ENCODE measurements around the gene CDKL4.

CDKL4 gene

GRCh38 chr2:39256040-39256439 is 12.3 kb upstream of the CDKL4 start:
- TF ChIP-seq, protein P1, sequence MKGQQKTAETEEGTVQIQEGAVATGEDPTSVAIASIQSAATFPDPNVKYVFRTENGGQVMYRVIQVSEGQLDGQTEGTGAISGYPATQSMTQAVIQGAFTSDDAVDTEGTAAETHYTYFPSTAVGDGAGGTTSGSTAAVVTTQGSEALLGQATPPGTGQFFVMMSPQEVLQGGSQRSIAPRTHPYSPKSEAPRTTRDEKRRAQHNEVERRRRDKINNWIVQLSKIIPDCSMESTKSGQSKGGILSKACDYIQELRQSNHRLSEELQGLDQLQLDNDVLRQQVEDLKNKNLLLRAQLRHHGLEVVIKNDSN (IDR thresholded peaks at IDR 0.05) = no peak

DNA sequence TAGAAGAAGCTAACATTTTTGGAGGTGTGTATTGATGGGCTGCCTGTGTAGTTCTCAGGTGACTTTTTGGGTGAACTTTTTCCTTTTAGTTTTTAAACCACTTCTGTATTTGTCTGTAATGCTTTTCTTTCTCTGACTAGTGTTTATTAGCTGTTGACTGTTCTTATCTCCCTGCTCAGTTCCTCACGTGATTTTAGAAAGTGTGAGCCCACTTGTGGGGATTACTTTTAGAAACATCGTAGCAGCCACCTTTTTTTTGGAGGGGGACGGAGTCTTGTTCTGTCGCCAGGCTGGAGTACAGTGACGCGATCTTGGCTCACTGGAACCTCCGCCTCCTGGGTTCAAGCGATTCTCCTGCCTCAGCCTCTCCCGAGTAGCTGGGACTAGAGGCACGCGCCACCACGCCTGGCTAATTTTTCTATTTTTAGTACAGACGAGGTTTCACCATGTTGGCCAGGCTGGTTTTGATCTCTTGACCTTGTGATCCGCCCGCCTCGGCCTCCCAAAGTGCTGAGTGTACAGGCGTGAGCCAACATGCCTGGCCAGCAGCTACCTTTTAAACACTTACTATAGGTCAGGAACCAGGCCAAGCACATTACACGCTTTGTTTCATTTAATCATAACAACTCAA is 9.2 kb upstream of the CDKL4 start:
- TF ChIP-seq, protein P1 (IDR thresholded peaks at IDR 0.05) = no peak
- TF ChIP-seq FOXM1 (IDR thresholded peaks at IDR 0.05; ENCODE audit: borderline replicate concordance, low read depth) = no peak
- TF ChIP-seq TAF1 (IDR thresholded peaks at IDR 0.05; ENCODE audit: low read depth) = no peak
- TF ChIP-seq CEBPB (IDR thresholded peaks at IDR 0.05) = no peak
- TF ChIP-seq TEAD4 (IDR thresholded peaks at IDR 0.05) = no peak
- TF ChIP-seq RAD21 (IDR thresholded peaks at IDR 0.05; ENCODE audit: low read depth) = no peak
- no peak for TF ChIP-seq ZBTB7A (IDR thresholded peaks at IDR 0.05; ENCODE audit: low read depth)
- no peak for TF ChIP-seq EGR1 (IDR thresholded peaks at IDR 0.05)
- no peak for TF ChIP-seq EP300 (IDR thresholded peaks at IDR 0.05; ENCODE audit: borderline replicate concordance)
- no peak for TF ChIP-seq YY1 (IDR thresholded peaks at IDR 0.05; ENCODE audit: low read depth)
- TF ChIP-seq CREB1 (IDR thresholded peaks at IDR 0.05; ENCODE audit: low read depth) = no peak
- TF ChIP-seq REST (IDR thresholded peaks at IDR 0.05; ENCODE audit: low read depth) = no peak
- no peak for TF ChIP-seq MAX (IDR thresholded peaks at IDR 0.05)
- TF ChIP-seq TCF12 (IDR thresholded peaks at IDR 0.05; ENCODE audit: low read depth) = no peak

GRCh38 chr2:39247512-39248043 is 3.8 kb upstream of the CDKL4 start:
- TF ChIP-seq CREB1 (IDR thresholded peaks at IDR 0.05; ENCODE audit: low read depth) (no peak), TAF1 (IDR thresholded peaks at IDR 0.05; ENCODE audit: low read depth) (no peak), EP300 (IDR thresholded peaks at IDR 0.05; ENCODE audit: borderline replicate concordance) (no peak), FOXM1 (IDR thresholded peaks at IDR 0.05; ENCODE audit: borderline replicate concordance, low read depth) (no peak), TEAD4 (IDR thresholded peaks at IDR 0.05) (no peak), EGR1 (IDR thresholded peaks at IDR 0.05) (no peak), RAD21 (IDR thresholded peaks at IDR 0.05; ENCODE audit: low read depth) (no peak), ZBTB7A (IDR thresholded peaks at IDR 0.05; ENCODE audit: low read depth) (no peak), REST (IDR thresholded peaks at IDR 0.05; ENCODE audit: low read depth) (no peak), TCF12 (IDR thresholded peaks at IDR 0.05; ENCODE audit: low read depth) (no peak), MAX (IDR thresholded peaks at IDR 0.05) (no peak), YY1 (IDR thresholded peaks at IDR 0.05; ENCODE audit: low read depth) (no peak), CEBPB (IDR thresholded peaks at IDR 0.05) (no peak), NFIC (IDR thresholded peaks at IDR 0.05) (no peak)
- TF ChIP-seq, protein P1 (IDR thresholded peaks at IDR 0.05) = no peak

DNA sequence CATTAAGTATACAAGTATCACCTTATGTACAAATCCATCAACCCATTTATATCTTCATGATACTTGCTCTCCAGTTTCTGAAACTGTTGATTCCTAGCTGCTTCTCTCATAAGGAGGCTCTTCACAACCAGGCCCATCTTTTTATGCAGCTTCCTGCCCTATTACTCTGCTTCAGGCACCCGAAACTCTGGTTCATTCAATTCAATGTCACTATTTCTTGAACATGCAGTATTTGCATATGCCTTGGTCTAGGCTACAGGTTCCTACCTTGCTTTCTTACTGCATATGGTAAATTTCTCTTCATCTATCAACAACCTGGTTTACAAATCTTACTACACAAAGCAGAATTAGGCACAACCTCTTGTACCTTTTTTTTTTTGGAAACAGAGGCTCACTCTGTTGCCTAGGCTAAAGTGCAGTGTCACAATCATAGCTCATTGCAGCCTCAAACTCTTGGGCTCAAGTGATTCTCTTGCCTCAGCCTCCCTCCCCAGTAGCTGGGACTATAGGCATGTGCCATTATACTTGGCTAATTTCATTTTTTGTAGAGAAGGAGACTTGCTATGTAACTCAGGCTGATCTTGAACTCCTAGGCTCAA is 2.7 kb upstream of the CDKL4 start:
- TF ChIP-seq REST (IDR thresholded peaks at IDR 0.05; ENCODE audit: low read depth) = no peak
- TF ChIP-seq NFIC (IDR thresholded peaks at IDR 0.05) = no peak
- TF ChIP-seq, protein P1 (IDR thresholded peaks at IDR 0.05) = no peak
- TF ChIP-seq ZBTB7A (IDR thresholded peaks at IDR 0.05; ENCODE audit: low read depth) = no peak
- no peak for TF ChIP-seq TAF1 (IDR thresholded peaks at IDR 0.05; ENCODE audit: low read depth)
- TF ChIP-seq CREB1 (IDR thresholded peaks at IDR 0.05; ENCODE audit: low read depth) = no peak
- TF ChIP-seq EP300 (IDR thresholded peaks at IDR 0.05; ENCODE audit: borderline replicate concordance) = no peak
- no peak for TF ChIP-seq MAX (IDR thresholded peaks at IDR 0.05)
- no peak for TF ChIP-seq YY1 (IDR thresholded peaks at IDR 0.05; ENCODE audit: low read depth)
